NCI-H1105 treated with DMSO at 0.1 percent for 48 hours (cell line): ENCODE results near the gene GABRB3.

Experiments
- DNase-seq: peaks from one replicate; lab custom pipeline; 2025; lab: John Stamatoyannopoulos, UW

Gene GABRB3

GRCh38 chr15:26676115-26676514 lies 96.8 kb downstream of the GABRB3 start:
- DNase-seq = no peak

- DNase-seq = no peak
These were observed 98.4 kb downstream of the GABRB3 start for GRCh38 chr15:26674467-26674866.

- DNase-seq = no peak
These were observed 99.4 kb downstream of the GABRB3 start for GRCh38 chr15:26673445-26673844.

GRCh38 chr15:26670116-26670515 lies 102.8 kb downstream of the GABRB3 start:
- no peak for DNase-seq

GRCh38 chr15:26667222-26667988 lies 105.5 kb downstream of the GABRB3 start:
- DNase-seq = peak; percentile 4

GRCh38 chr15:26665957-26666791 lies 106.7 kb downstream of the GABRB3 start:
- DNase-seq = no peak

GRCh38 chr15:26662283-26662682 lies 110.6 kb downstream of the GABRB3 start:
- no peak for DNase-seq

- no peak for DNase-seq
These were observed 111.1 kb downstream of the GABRB3 start for GRCh38 chr15:26661748-26662147.

GRCh38 chr15:26661107-26661506 lies 111.8 kb downstream of the GABRB3 start:
- no peak for DNase-seq

- peak; percentile 69 for DNase-seq
These were observed 112.6 kb downstream of the GABRB3 start for GRCh38 chr15:26660241-26660640.

- no peak for DNase-seq
These were observed 114.6 kb downstream of the GABRB3 start for GRCh38 chr15:26658290-26658689.

- no peak for DNase-seq
These were observed 116.8 kb downstream of the GABRB3 start for GRCh38 chr15:26656080-26656479.

- no peak for DNase-seq
These were observed 121.0 kb downstream of the GABRB3 start for GRCh38 chr15:26651909-26652308.

GRCh38 chr15:26648676-26649075 lies 124.2 kb downstream of the GABRB3 start:
- DNase-seq = no peak

GRCh38 chr15:26644948-26645347 lies 127.9 kb downstream of the GABRB3 start:
- DNase-seq = no peak

GRCh38 chr15:26641144-26641543 lies 131.7 kb downstream of the GABRB3 start:
- no peak for DNase-seq

- DNase-seq = no peak
These were observed 132.3 kb downstream of the GABRB3 start for GRCh38 chr15:26640601-26641000.

- DNase-seq = no peak
These were observed 132.9 kb downstream of the GABRB3 start for GRCh38 chr15:26639966-26640365.

GRCh38 chr15:26635614-26636013 lies 137.3 kb downstream of the GABRB3 start:
- no peak for DNase-seq

GRCh38 chr15:26635105-26635504 lies 137.8 kb downstream of the GABRB3 start:
- DNase-seq = no peak

GRCh38 chr15:26634319-26634718 lies 138.5 kb downstream of the GABRB3 start:
- peak; percentile 4 for DNase-seq

- DNase-seq = no peak
These were observed 140.4 kb downstream of the GABRB3 start for GRCh38 chr15:26632500-26632899.

- DNase-seq = no peak
These were observed 141.0 kb downstream of the GABRB3 start for GRCh38 chr15:26631894-26632293.
